Loucy (cell line): ENCODE measurements around the gene FAM209B.

ENCODE experiments used
- CTCF ChIP-seq: fragments of 200-600 bp; sonication (generic); conservative IDR thresholded peaks from 2 replicates; pipeline ENCODE4 v1.5.1; 2014; ENCODE audit warnings: mild to moderate bottlenecking, antibody characterized with exemption, low read length
- EZH2phosphoT487 ChIP-seq: fragments of 200-600 bp; IDR thresholded peaks from 2 replicates; pipeline ENCODE4 v1.6.1; 2018; ENCODE audit warnings: antibody characterized with exemption, mild to moderate bottlenecking, moderate library complexity, borderline replicate concordance

DNA sequence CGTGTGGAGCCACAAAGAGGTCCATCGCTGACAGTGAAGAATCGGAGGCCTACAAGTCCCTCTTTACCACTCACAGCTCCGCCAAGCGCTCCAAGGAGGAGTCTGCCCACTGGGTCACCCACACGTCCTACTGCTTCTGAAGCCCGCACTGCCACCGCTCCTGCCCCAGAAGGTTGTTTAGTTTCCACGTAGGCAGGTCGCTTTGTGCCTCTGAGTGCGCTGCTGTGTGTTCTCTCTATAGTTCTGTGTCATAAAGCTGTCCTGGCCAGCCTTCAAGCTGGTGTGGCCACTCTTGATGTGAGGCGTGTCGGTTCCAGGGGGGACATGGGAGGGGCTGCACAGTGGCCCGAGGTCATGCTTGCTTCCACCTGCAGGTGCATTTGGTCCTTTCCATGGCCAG is 14.9 kb upstream of the FAM209B start:
- TF ChIP-seq CTCF = no peak
- TF ChIP-seq EZH2phosphoT487 = no peak
